HepG2 (cell line): ENCODE results near the gene CACNA1C.

ENCODE experiments used
- ISX ChIP-seq: sonication (generic); formaldehyde crosslinking; conservative IDR thresholded peaks from 2 replicates; pipeline ENCODE4 v1.5.0; 2020; ENCODE audit warnings: missing genetic modification reagents
- SPEN ChIP-seq: sonication (generic); formaldehyde crosslinking; IDR thresholded peaks from 2 replicates; pipeline ENCODE4 v1.5.1; 2020; ENCODE audit warnings: low read depth, mild to moderate bottlenecking, missing genetic modification reagents
- ZNF550 ChIP-seq: sonication (generic); formaldehyde crosslinking; IDR thresholded peaks from 2 replicates; pipeline ENCODE4 v1.4.0; 2020; ENCODE audit warnings: mild to moderate bottlenecking, missing genetic modification reagents, borderline replicate concordance
- TF ChIP-seq, protein P1 (sequence below): sonication (generic); formaldehyde crosslinking; IDR thresholded peaks from 2 replicates; pipeline ENCODE4 v1.4.0; 2020; ENCODE audit warnings: missing genetic modification reagents, borderline replicate concordance
- TF ChIP-seq, protein P2 (sequence below): IDR thresholded peaks from 2 replicates; pipeline ENCODE4 v1.6.1; 2016
- TF ChIP-seq, protein P3 (sequence below): sonication (generic); formaldehyde crosslinking; IDR thresholded peaks from 2 replicates; pipeline ENCODE4 v1.5.0; 2020; ENCODE audit warnings: mild to moderate bottlenecking, missing genetic modification reagents

DNA sequence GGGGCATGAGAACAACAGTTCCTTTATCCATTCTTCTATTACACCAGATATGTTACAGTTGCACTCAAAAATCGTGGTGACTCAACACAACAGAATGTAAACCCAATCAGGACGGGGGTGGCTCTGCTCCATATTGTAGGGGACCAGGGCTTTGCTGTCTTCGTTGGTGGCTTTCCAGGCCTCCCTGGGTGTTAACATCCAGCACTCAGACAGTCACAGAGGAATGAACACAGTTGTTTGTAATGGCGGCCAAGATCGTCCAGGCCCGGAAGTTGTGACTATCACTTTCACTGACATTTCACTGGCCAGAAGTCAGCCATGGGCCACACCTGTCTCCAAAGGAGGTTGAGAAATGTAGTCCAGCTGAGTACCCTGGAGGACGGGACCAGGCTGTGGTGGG lies 204.1 kb downstream of the CACNA1C start:
- TF ChIP-seq ZNF550 (CRISPR knock-in tag) (no peak), SPEN (CRISPR knock-in tag) (no peak), ISX (CRISPR knock-in tag) (no peak)
- TF ChIP-seq, protein P1, sequence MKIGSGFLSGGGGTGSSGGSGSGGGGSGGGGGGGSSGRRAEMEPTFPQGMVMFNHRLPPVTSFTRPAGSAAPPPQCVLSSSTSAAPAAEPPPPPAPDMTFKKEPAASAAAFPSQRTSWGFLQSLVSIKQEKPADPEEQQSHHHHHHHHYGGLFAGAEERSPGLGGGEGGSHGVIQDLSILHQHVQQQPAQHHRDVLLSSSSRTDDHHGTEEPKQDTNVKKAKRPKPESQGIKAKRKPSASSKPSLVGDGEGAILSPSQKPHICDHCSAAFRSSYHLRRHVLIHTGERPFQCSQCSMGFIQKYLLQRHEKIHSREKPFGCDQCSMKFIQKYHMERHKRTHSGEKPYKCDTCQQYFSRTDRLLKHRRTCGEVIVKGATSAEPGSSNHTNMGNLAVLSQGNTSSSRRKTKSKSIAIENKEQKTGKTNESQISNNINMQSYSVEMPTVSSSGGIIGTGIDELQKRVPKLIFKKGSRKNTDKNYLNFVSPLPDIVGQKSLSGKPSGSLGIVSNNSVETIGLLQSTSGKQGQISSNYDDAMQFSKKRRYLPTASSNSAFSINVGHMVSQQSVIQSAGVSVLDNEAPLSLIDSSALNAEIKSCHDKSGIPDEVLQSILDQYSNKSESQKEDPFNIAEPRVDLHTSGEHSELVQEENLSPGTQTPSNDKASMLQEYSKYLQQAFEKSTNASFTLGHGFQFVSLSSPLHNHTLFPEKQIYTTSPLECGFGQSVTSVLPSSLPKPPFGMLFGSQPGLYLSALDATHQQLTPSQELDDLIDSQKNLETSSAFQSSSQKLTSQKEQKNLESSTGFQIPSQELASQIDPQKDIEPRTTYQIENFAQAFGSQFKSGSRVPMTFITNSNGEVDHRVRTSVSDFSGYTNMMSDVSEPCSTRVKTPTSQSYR (CRISPR knock-in tag), result no peak
- TF ChIP-seq, protein P2, sequence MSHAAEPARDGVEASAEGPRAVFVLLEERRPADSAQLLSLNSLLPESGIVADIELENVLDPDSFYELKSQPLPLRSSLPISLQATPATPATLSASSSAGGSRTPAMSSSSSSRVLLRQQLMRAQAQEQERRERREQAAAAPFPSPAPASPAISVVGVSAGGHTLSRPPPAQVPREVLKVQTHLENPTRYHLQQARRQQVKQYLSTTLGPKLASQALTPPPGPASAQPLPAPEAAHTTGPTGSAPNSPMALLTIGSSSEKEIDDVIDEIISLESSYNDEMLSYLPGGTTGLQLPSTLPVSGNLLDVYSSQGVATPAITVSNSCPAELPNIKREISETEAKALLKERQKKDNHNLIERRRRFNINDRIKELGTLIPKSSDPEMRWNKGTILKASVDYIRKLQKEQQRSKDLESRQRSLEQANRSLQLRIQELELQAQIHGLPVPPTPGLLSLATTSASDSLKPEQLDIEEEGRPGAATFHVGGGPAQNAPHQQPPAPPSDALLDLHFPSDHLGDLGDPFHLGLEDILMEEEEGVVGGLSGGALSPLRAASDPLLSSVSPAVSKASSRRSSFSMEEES (CRISPR knock-in tag), result no peak
- TF ChIP-seq, protein P3, sequence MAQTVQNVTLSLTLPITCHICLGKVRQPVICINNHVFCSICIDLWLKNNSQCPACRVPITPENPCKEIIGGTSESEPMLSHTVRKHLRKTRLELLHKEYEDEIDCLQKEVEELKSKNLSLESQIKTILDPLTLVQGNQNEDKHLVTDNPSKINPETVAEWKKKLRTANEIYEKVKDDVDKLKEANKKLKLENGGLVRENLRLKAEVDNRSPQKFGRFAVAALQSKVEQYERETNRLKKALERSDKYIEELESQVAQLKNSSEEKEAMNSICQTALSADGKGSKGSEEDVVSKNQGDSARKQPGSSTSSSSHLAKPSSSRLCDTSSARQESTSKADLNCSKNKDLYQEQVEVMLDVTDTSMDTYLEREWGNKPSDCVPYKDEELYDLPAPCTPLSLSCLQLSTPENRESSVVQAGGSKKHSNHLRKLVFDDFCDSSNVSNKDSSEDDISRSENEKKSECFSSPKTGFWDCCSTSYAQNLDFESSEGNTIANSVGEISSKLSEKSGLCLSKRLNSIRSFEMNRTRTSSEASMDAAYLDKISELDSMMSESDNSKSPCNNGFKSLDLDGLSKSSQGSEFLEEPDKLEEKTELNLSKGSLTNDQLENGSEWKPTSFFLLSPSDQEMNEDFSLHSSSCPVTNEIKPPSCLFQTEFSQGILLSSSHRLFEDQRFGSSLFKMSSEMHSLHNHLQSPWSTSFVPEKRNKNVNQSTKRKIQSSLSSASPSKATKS (CRISPR knock-in tag), result no peak
